Neural progenitor cell (in vitro differentiated cells): Measurements from ENCODE around the gene C6orf89. TPM values are rescaled to one million over a fixed set of nuclear protein-coding genes. Genes with fewer than 3 reads are reported as not detected.
"Not testable (repeated sequence)": the region's sequence is repeated elsewhere in the genome, so short reads cannot be mapped to it uniquely, and the experiment has no call there.

ENCODE experiments used
- DNase-seq: peaks from one replicate; pipeline ENCODE4 v3.0.0-alpha.2; 2016; ENCODE audit warnings: low spot score
- H2AFZ ChIP-seq: fragments of 200-600 bp; sonication (generic); replicated peaks from 2 replicates; pipeline ENCODE4 v1.6.1; 2016; ENCODE audit warnings: antibody characterized with exemption
- H3F3A ChIP-seq: fragments of 200-600 bp; sonication (generic); 2 replicates; pipeline ENCODE4 v1.6.1; 2016; ENCODE audit warnings: antibody characterized with exemption, low read depth
- H3K27ac ChIP-seq: fragments of 200-600 bp; sonication (generic); 2 replicates; pipeline ENCODE4 v1.5.1; 2016; ENCODE audit warnings: mild to moderate bottlenecking
- H3K27me3 ChIP-seq: fragments of 200-600 bp; sonication (generic); 2 replicates; pipeline ENCODE4 v1.6.1; 2016; ENCODE audit warnings: mild to moderate bottlenecking, moderate library complexity
- H3K36me3 ChIP-seq: fragments of 200-600 bp; sonication (generic); 2 replicates; pipeline ENCODE4 v1.5.1; 2016
- H3K4me1 ChIP-seq: fragments of 200-600 bp; sonication (generic); 2 replicates; pipeline ENCODE4 v1.6.1; 2016; ENCODE audit warnings: mixed run types
- H3K4me2 ChIP-seq: fragments of 200-600 bp; sonication (generic); 2 replicates; pipeline ENCODE4 v1.6.1; 2016
- H3K4me3 ChIP-seq: fragments of 200-600 bp; sonication (generic); 2 replicates; pipeline ENCODE4 v1.5.1; 2016
- H3K79me2 ChIP-seq: fragments of 200-600 bp; sonication (generic); 2 replicates; pipeline ENCODE4 v1.6.1; 2016; ENCODE audit warnings: low read depth
- H3K9ac ChIP-seq: fragments of 200-600 bp; sonication (generic); 2 replicates; pipeline ENCODE4 v1.6.1; 2016
- H3K9me3 ChIP-seq: fragments of 200-600 bp; sonication (generic); 2 replicates; pipeline ENCODE4 v1.5.1; 2016; ENCODE audit warnings: low read depth
- H4K20me1 ChIP-seq: fragments of 200-600 bp; sonication (generic); 2 replicates; pipeline ENCODE4 v1.6.1; 2016; ENCODE audit warnings: low read depth
- H3K27ac Mint-ChIP-seq: 3 replicates; pipeline ENCODE4 v1.8.0; 2021; ENCODE audit warnings: mixed read lengths
- H3K27me3 Mint-ChIP-seq: 2 replicates; pipeline ENCODE4 v1.8.0; 2022; ENCODE audit warnings: low read depth, mild to moderate bottlenecking, inconsistent platforms, moderate library complexity, mixed read lengths; ENCODE audit not compliant: insufficient read depth
- H3K36me3 Mint-ChIP-seq: 3 replicates; pipeline ENCODE4 v1.8.0; 2021; ENCODE audit warnings: mixed read lengths
- H3K4me1 Mint-ChIP-seq: 3 replicates; pipeline ENCODE4 v1.8.0; 2021; ENCODE audit warnings: mixed read lengths
- H3K4me3 Mint-ChIP-seq: 3 replicates; pipeline ENCODE4 v1.8.0; 2021; ENCODE audit warnings: mild to moderate bottlenecking, moderate library complexity, mixed read lengths
- H3K9me3 Mint-ChIP-seq: 3 replicates; pipeline ENCODE4 v1.8.0; 2020; ENCODE audit warnings: mixed read lengths
- CTCF ChIP-seq: fragments of 200-600 bp; sonication (generic); IDR thresholded peaks from 2 replicates; pipeline ENCODE4 v1.5.1; 2017; ENCODE audit warnings: antibody characterized with exemption, mild to moderate bottlenecking
- EZH2 ChIP-seq: fragments of 200-600 bp; sonication (generic); IDR thresholded peaks from 2 replicates; pipeline ENCODE4 v1.6.1; 2017; ENCODE audit warnings: antibody characterized with exemption, mild to moderate bottlenecking, moderate library complexity
- EZH2phosphoT487 ChIP-seq: fragments of 200-600 bp; sonication (generic); IDR thresholded peaks from 2 replicates; pipeline ENCODE4 v1.6.1; 2017; ENCODE audit warnings: antibody characterized with exemption
- total RNA-seq: library from RNA; depleted of rRNA; stranded (reverse); fragments of >200 nt; gene quantifications from 2 replicates; pipeline ENCODE4 v1.2.3, GENCODE V29; 2015; ENCODE audit warnings: low replicate concordance

C6orf89 gene
- total RNA-seq, 1 donor from 2014 or later: 21.2 TPM

GRCh38 chr6:36888654-36889481, 3.1 kb downstream of the C6orf89 start:
- H3K9ac ChIP-seq: no peak overlapping the region
- H3K36me3 Mint-ChIP-seq: no peaks in the 10 kb centered on the region
- TF ChIP-seq EZH2 (no peak), CTCF (no peak), EZH2phosphoT487 (no peak)
- no peaks in the 10 kb centered on the region for H3K27me3 ChIP-seq
- H3K79me2 ChIP-seq: peaks cover 10% of the 10 kb centered on the region
- H3F3A ChIP-seq: no peaks in the 10 kb centered on the region
- H3K27ac Mint-ChIP-seq: no peak overlapping the region
- peaks cover 6% of the 10 kb centered on the region for H3K4me1 ChIP-seq
- H3K9me3 ChIP-seq: no peaks in the 10 kb centered on the region
- H3K4me1 Mint-ChIP-seq: peaks cover 19% of the 10 kb centered on the region
- no peak overlapping the region for H3K27ac ChIP-seq
- no peaks in the 10 kb centered on the region for H3K9me3 Mint-ChIP-seq
- no peak overlapping the region for H3K4me3 Mint-ChIP-seq
- H3K4me3 ChIP-seq: no peak overlapping the region
- no peaks in the 10 kb centered on the region for H4K20me1 ChIP-seq
- H3K4me2 ChIP-seq: no peak overlapping the region
- DNase-seq: no peak
- no peaks in the 10 kb centered on the region for H3K36me3 ChIP-seq
- peaks cover 4% of the 10 kb centered on the region for H3K27me3 Mint-ChIP-seq
- no peak overlapping the region for H2AFZ ChIP-seq

DNA sequence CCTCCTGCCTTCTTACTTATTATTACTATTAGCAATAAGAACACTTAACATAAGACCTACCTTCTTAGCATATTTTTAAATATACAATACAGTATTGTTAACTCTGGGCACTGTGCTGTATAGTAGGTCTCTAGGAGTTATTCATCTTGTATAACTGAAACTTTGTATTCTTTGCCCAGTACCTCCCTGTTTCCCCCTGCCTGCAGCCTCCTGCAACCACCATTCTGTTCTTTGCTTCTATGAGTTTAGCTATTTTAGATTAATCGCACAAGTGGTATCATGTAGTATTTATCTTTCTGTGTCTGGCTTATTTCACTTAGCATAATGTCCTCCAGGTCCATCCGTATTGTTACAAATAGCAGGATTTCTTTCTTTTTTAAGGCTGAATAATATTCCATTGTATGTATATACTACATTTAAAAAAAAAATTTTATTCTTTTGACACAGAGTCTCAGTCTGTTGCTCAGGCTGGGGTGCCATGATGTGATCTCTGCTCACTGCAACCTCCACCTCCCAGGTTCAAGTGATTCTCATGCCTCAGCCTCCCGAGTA, 4.4 kb downstream of the C6orf89 start:
- Histone ChIP-seq H3K4me3 (no peak overlapping the region), H3K9me3 (no peaks in the 10 kb centered on the region), H4K20me1 (no peaks in the 10 kb centered on the region), H2AFZ (no peak overlapping the region), H3K27ac (no peak overlapping the region), H3K79me2 (peaks cover 10% of the 10 kb centered on the region), H3K9ac (no peak overlapping the region), H3F3A (no peaks in the 10 kb centered on the region), H3K27me3 (no peaks in the 10 kb centered on the region), H3K4me2 (no peak overlapping the region), H3K4me1 (peaks cover 6% of the 10 kb centered on the region), H3K36me3 (no peaks in the 10 kb centered on the region)
- Mint-ChIP-seq H3K9me3 (no peaks in the 10 kb centered on the region), H3K36me3 (no peaks in the 10 kb centered on the region), H3K27ac (no peak overlapping the region), H3K4me3 (no peak overlapping the region), H3K27me3 (peaks cover 4% of the 10 kb centered on the region), H3K4me1 (peaks cover 19% of the 10 kb centered on the region)
- no peak for DNase-seq
- no peak for TF ChIP-seq EZH2
- TF ChIP-seq EZH2phosphoT487: no peak
- no peak for TF ChIP-seq CTCF

DNA sequence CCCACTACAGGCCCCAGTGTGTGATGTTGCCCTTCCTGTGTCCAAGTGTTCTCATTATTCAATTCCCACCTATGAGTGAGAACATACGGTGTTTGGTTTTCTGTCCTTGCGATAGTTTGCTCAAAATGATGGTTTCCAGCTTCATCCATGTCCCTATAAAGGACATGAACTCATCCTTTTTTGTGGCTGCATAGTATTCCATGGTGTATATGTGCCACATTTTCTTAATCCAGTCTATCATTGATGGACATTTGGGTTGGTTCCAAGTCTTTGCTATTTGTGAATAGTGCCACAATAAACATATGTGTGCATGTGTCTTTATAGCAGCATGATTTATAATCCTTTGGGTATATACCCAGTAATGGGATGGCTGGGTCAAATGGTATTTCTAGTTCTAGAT, 5.4 kb downstream of the C6orf89 start:
- H3K27ac Mint-ChIP-seq, H3K4me2 ChIP-seq, H4K20me1 ChIP-seq, H3K9ac ChIP-seq, H3K27me3 Mint-ChIP-seq, H3F3A ChIP-seq, H3K36me3 ChIP-seq, H3K4me3 ChIP-seq, H3K27me3 ChIP-seq, H3K36me3 Mint-ChIP-seq, H3K27ac ChIP-seq, H3K4me1 ChIP-seq, H3K9me3 ChIP-seq, H3K79me2 ChIP-seq, DNase-seq, H2AFZ ChIP-seq, H3K4me3 Mint-ChIP-seq, H3K9me3 Mint-ChIP-seq: not testable (repeated sequence)
- H3K4me1 Mint-ChIP-seq: peaks cover 13% of the 10 kb centered on the region
